ENCODE data around the gene CSNK2A2. TPM values are rescaled to one million over a fixed set of nuclear protein-coding genes. Genes with fewer than 3 reads are reported as not detected.

CSNK2A2 gene
- total and polyA plus RNA-seq, 2 donors (not counting 3 experiments of a cell fraction or from before 2014, with no cell fraction given), result 43.3 to 125 TPM

- Histone ChIP-seq H3K36me3 (ENCODE audit: control insufficient read depth in 2 of 2, extremely low read depth in 1 of 2, insufficient read depth in 2 of 2, low read length in 2 of 2) (no peaks in the 10 kb centered on the region), H3K27ac (ENCODE audit: insufficient read depth, low read depth, low read length) (no peak overlapping the region), H3K4me1 (ENCODE audit: control insufficient read depth, extremely low read depth, insufficient read depth, low read length) (peaks cover 30% of the 10 kb centered on the region), H3K79me2 (ENCODE audit: control insufficient read depth, insufficient read depth, low read length) (peaks cover 47% of the 10 kb centered on the region), H3K4me2 (ENCODE audit: insufficient read depth, low read length) (peak overlapping the region; percentile 84), H4K20me1 (replicated peaks; ENCODE audit: control insufficient read depth, extremely low read depth, insufficient read depth, low read length) (peaks cover 3% of the 10 kb centered on the region), H3K9ac (replicated peaks; ENCODE audit: extremely low read depth, insufficient read depth, low read length) (peak overlapping the region; percentile 25), H3K27me3 (ENCODE audit: control insufficient read depth in 2 of 2, insufficient read depth in 2 of 2, low read length in 2 of 2) (no peaks in the 10 kb centered on the region), H3K9me3 (replicated peaks; ENCODE audit: control insufficient read depth, insufficient read depth, low read length) (no peaks in the 10 kb centered on the region), H3K4me3 (replicated peaks in 1 of 3; ENCODE audit: insufficient read depth in 1 of 3, low read depth in 1 of 3, low read length in 3 of 3) (peak overlapping the region; percentile 27 to 72 (median 72)), H2AFZ (ENCODE audit: low read depth, low read length) (no peak overlapping the region), H3K9me1 (replicated peaks; ENCODE audit: control insufficient read depth, extremely low read depth, insufficient read depth, low read length) (no peaks in the 10 kb centered on the region)
- TF ChIP-seq MYC (IDR thresholded peaks at IDR 0.05; ENCODE audit: low read depth, low read length) (no peak), CTCF (IDR thresholded peaks at IDR 0.05; ENCODE audit: extremely low read depth in 1 of 2, insufficient read depth in 1 of 2, low read depth in 1 of 2, low read length in 2 of 2) (no peak), MAX (IDR thresholded peaks at IDR 0.05; ENCODE audit: insufficient read depth, insufficient read length) (no peak), EZH2 (IDR thresholded peaks at IDR 0.05; ENCODE audit: borderline replicate concordance, low read depth, low read length, severe bottlenecking) (no peak), POLR2AphosphoS5 (IDR thresholded peaks at IDR 0.05; ENCODE audit: insufficient read depth, low read depth, low read length) (no peak), GATA2 (IDR thresholded peaks at IDR 0.05; ENCODE audit: insufficient read depth, insufficient read length, low read depth, low read length) (no peak), POLR2A (IDR thresholded peaks at IDR 0.05; ENCODE audit: low read depth, low read length) (no peak), FOS (IDR thresholded peaks at IDR 0.05; ENCODE audit: borderline replicate concordance, insufficient read depth, low read length) (no peak), JUN (IDR thresholded peaks at IDR 0.05; ENCODE audit: borderline replicate concordance, insufficient read depth, insufficient read length, low read depth) (no peak)
- peak; percentile 74 for FAIRE-seq
- no TSS peak for BruUV-seq (replicated peaks)
- ChIA-PET POLR2A (no interaction called here), CTCF (interaction anchor here (1.0 to 4.3 kb wide), 13 partner anchors 12 to 229 kb away, joined by 3 to 48 read pairs (median 5); partner anchors contain the start of genes MMP15, USB1 and ZNF319)
- dilution Hi-C loops (cut with MboI; ENCODE audit: extremely low pct_ligation_motif_present, low sequenced_read_pairs), result no loop called here
- intact Hi-C loops (cut with micrococcal nuclease), result loop anchor here (2.0 to 10.0 kb wide), 4 partner anchors 31 to 393 kb away; partner anchors contain the start of gene KATNB1
- no peak for DNase-seq (ENCODE audit: low read depth, low spot score)
Observed at GRCh38 chr16:58128181-58128631, 69.7 kb downstream of the CSNK2A2 start.

Measured in endothelial cell of umbilical vein (primary cell).